AG10803 (cell line): Measurements from ENCODE around the gene KANK4.

Experiments used
- DNase-seq: peaks from one replicate; pipeline ENCODE4 v3.0.0; 2010; ENCODE audit warnings: low read depth
- H3K4me3 ChIP-seq: 2 replicates; pipeline ENCODE4 v1.5.1; 2011; ENCODE audit warnings: mild to moderate bottlenecking, low read length, control low read depth
- TF ChIP-seq, protein P1 (sequence below): conservative IDR thresholded peaks from 2 replicates; pipeline ENCODE4 v1.5.1; 2011; ENCODE audit warnings: mild to moderate bottlenecking, low read length, control low read depth, inconsistent platforms

KANK4 gene

DNA sequence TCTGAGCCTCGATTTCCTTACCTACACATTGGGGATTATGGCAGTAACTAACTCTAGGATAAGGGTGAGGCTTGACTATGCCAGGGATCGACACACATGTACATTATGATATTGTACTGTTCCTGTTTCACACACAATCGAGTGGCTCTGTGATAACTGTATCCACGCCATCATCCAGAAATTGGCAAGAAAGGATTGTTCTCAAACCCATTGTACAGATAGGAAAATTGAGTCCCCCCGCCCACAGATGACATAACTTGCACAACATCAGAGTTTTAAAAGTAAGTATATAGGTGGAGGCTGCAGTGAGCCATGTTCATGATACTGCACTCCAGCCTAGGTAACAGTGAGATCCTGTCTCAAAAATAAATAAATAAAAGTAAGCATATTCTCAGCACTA, 3.8 kb downstream of the KANK4 start:
- no peak for DNase-seq
- TF ChIP-seq, protein P1, sequence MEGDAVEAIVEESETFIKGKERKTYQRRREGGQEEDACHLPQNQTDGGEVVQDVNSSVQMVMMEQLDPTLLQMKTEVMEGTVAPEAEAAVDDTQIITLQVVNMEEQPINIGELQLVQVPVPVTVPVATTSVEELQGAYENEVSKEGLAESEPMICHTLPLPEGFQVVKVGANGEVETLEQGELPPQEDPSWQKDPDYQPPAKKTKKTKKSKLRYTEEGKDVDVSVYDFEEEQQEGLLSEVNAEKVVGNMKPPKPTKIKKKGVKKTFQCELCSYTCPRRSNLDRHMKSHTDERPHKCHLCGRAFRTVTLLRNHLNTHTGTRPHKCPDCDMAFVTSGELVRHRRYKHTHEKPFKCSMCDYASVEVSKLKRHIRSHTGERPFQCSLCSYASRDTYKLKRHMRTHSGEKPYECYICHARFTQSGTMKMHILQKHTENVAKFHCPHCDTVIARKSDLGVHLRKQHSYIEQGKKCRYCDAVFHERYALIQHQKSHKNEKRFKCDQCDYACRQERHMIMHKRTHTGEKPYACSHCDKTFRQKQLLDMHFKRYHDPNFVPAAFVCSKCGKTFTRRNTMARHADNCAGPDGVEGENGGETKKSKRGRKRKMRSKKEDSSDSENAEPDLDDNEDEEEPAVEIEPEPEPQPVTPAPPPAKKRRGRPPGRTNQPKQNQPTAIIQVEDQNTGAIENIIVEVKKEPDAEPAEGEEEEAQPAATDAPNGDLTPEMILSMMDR = no peak
- no peak overlapping the region for H3K4me3 ChIP-seq

DNA sequence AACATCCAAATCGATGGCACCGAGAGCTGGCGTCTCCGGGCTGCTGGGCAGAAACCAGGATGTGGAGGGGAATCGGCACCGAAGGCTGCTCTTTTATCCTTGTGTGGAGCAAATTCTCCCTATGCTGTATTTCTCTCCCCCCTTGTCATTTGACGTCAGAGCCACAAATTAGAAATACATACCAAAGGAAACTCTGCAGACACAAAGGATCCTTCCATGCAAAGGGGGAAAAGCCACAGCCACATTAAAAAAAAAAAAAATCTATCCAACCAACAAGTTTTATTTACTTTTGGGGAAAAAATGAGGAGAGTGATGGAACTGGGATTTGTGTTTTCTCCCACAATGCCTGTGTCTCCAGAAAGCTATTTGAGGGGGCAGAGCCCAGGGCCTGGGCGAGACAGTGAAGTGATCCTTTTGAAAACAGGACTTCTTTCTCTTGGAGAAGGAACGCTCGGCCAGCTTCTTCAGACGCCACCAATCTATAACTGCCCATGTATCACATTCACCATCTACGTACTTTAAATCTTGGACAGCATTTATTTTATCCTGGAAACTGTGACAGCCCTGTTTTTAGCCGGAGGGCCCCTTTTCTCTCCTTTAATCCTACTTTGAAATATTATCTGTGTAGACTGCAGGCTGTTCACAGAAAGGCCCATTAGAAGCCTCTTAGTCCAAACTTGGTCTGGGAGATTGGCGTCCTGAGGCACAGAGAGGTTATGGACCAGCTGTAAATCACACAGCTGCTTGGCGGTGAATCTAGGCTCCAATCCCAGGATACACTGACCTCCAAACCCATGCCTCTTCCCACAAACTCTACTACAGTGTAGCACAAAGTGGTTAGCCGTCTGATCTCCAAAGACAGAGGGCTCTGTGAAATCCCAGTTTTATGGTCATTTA, 4.5 kb downstream of the KANK4 start:
- TF ChIP-seq, protein P1 = no peak
- H3K4me3 ChIP-seq = no peak overlapping the region
- no peak for DNase-seq

DNA sequence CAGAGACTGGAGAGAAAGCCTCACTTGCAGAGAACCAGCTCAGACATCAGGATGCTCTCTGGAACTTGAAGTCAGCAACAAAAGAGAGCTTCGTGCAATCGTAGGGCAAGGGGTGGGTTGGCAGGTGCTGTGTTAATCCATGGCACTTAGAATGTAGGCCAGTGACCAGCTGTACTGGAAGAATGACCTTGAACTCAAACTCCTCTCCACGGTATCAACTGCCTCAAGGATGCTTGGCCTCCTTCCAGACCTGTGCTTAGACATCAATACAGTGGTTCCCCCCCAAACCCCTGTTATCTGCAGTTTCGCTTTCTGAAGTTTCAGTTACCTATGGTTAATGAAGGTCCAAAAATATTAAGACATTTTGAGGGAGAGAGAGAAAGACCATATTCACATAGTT, 6.5 kb downstream of the KANK4 start:
- no peak overlapping the region for H3K4me3 ChIP-seq
- TF ChIP-seq, protein P1 = no peak
- DNase-seq = no peak

DNA sequence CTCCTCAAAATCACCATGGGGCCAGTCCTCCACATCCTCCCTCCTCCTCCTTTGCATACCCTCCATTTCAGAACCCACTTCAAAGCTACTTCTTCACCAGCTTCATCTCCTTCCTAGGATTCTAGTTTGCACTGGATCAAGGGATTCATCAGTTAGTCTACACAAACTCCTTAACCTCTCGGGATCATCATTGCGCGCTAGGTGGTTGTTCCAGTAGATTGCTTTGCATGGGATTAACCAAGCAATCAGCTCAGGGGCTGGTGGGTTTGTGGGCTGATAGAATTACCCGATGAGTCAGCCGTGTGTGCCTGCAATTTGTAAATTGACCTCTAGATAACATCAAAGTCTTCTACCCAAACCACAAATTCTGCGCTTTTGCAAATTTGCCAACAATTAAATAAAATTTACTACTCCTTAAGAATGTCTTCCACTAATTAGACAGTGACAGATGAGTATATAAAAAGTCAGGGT, 7.7 kb downstream of the KANK4 start:
- TF ChIP-seq, protein P1 = no peak
- no peak for DNase-seq
- no peak overlapping the region for H3K4me3 ChIP-seq

DNA sequence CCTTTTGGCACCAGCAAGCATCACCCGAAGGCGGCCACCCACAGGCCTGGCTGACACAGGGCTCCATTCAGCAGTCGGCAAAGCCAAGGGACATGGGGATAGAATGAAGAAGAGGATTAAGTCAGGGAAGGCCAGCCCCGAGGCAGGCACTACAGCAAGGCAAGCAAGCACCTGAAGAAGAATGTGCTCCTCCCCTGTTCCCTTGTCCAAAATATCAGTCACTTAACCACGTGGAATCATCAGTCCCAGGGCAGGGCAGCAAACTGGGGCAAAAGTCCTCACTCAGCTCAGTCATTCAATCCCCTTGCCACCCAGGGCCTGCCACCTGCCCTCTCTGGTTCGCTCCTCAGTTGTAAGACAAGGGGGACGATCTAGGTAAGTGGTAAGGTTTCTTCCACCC, 9.3 kb downstream of the KANK4 start:
- no peak for DNase-seq
- TF ChIP-seq, protein P1 = no peak
- no peak overlapping the region for H3K4me3 ChIP-seq

DNA sequence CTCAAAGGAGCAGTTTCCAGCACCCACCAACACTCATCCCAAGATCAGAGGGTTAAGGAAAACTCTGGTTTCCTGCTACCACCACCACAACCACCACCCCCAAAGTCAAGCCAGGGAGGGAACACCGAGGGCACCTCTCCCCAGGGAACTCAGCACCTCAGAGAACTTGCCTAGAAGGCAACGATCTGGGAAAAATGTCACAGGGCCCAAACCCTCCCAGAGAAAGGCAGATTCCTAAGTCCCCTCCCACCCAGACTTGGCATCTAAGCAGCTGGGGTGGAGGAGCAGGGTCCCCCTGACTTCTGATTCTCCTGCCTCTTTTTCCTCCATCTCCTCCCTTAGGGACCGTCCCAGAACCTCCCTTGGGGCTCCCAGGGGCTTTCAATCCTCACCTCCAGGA, 10.6 kb downstream of the KANK4 start:
- TF ChIP-seq, protein P1 = no peak
- no peak overlapping the region for H3K4me3 ChIP-seq

DNA sequence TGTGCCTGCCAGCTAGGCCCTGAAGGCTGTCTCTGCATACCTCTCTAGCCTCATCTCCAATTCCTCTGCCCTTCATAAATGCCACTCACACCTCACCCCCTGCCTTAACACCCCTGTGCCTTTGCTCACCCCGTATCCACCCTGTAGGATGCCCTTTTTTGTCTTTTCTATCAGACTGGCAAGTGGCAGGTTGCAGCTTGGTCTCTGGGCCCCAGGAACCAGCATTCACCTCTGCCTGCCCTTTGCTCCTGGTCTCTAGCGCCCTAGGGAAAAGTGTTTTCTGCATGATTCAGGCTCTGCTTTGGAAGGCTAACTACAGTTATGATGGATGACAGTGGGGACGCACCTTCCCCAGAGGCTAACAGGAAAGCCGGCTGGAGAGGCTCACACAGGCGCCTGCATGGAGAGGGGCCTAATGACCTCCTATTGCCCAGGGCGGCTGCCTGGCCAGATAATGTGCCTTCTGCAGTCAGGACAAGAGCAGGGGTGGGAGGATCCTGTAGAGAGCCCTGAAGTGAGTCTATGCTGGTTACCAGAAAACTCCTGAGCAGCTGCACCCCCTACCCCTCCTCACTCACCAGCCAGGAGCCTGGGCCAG, 11.2 kb downstream of the KANK4 start:
- TF ChIP-seq, protein P1 = no peak
- no peak for DNase-seq
- H3K4me3 ChIP-seq = no peak overlapping the region

More for the DNA sequence above, 10.6 kb downstream of the KANK4 start:
- DNase-seq = no peak
